ENCODE data around the gene PCARE. TPM values are rescaled to one million over a fixed set of nuclear protein-coding genes. Genes with fewer than 3 reads are reported as not detected.

The PCARE gene
- total and polyA plus RNA-seq, 3 experiments from 2014 or later, result not detected

- peak overlapping the region in 2 of 8 donors; percentile 81 to 86 for H3K27ac Mint-ChIP-seq
- ChIA-PET POLR2A (no interaction called here), CTCF (no interaction called here)
- H3K9me3 Mint-ChIP-seq, result no peaks in the 10 kb centered on the region
- H3K27me3 Mint-ChIP-seq, result peaks cover 0 to 2% of the 10 kb centered on the region in 2 donors
- H3K4me3 Mint-ChIP-seq, result no peak overlapping the region
- no peaks in the 10 kb centered on the region for H3K4me1 ChIP-seq (ENCODE audit: insufficient read depth, low read length)
- H3K4me3 ChIP-seq (ENCODE audit: low read length), result no peak overlapping the region
- peaks cover 0 to 1% (median 0%) of the 10 kb centered on the region in 3 donors for H3K36me3 Mint-ChIP-seq
- no peaks in the 10 kb centered on the region for H3K9me3 ChIP-seq (ENCODE audit: low read length)
- H3K27ac ChIP-seq (ENCODE audit: low read depth, low read length), result no peak overlapping the region
- DNase-seq, result no peak
- H3K36me3 ChIP-seq (ENCODE audit: insufficient read depth, low read length), result no peaks in the 10 kb centered on the region
- H3K27me3 ChIP-seq (ENCODE audit: insufficient read depth, low read length, poor library complexity, severe bottlenecking), result no peaks in the 10 kb centered on the region
- no peaks in the 10 kb centered on the region for H3K4me1 Mint-ChIP-seq
Observed at GRCh38 chr2:29060441-29060840, 13.9 kb downstream of the PCARE start.

GRCh38 chr2:29059624-29060023 lies 14.7 kb downstream of the PCARE start:
- no peaks in the 10 kb centered on the region for H3K4me1 ChIP-seq (ENCODE audit: insufficient read depth, low read length)
- Mint-ChIP-seq H3K27me3 (peaks cover 0 to 2% of the 10 kb centered on the region in 2 donors), H3K27ac (peak overlapping the region in 3 of 8 donors; percentile 36 to 53 (median 48)), H3K4me1 (no peaks in the 10 kb centered on the region), H3K4me3 (no peak overlapping the region), H3K9me3 (no peaks in the 10 kb centered on the region), H3K36me3 (peaks cover 0 to 4% (median 0%) of the 10 kb centered on the region in 3 donors)
- CTCF ChIA-PET, result no interaction called here
- DNase-seq, result no peak
- no peak overlapping the region for H3K27ac ChIP-seq (ENCODE audit: low read depth, low read length)
- no peaks in the 10 kb centered on the region for H3K27me3 ChIP-seq (ENCODE audit: insufficient read depth, low read length, poor library complexity, severe bottlenecking)
- no peaks in the 10 kb centered on the region for H3K36me3 ChIP-seq (ENCODE audit: insufficient read depth, low read length)
- POLR2A ChIA-PET, result no interaction called here
- no peak overlapping the region for H3K4me3 ChIP-seq (ENCODE audit: low read length)
- no peaks in the 10 kb centered on the region for H3K9me3 ChIP-seq (ENCODE audit: low read length)

- no peak overlapping the region for H3K4me3 ChIP-seq (ENCODE audit: low read length)
- H3K9me3 ChIP-seq (ENCODE audit: low read length), result no peaks in the 10 kb centered on the region
- peaks cover 0 to 2% of the 10 kb centered on the region in 2 donors for H3K27me3 Mint-ChIP-seq
- H3K4me3 Mint-ChIP-seq, result no peak overlapping the region
- no peak for DNase-seq
- H3K27me3 ChIP-seq (ENCODE audit: insufficient read depth, low read length, poor library complexity, severe bottlenecking), result no peaks in the 10 kb centered on the region
- ChIA-PET CTCF (no interaction called here), POLR2A (no interaction called here)
- H3K4me1 ChIP-seq (ENCODE audit: insufficient read depth, low read length), result no peaks in the 10 kb centered on the region
- H3K36me3 ChIP-seq (ENCODE audit: insufficient read depth, low read length), result no peaks in the 10 kb centered on the region
- peaks cover 0 to 10% (median 9%) of the 10 kb centered on the region in 3 donors for H3K36me3 Mint-ChIP-seq
- H3K27ac Mint-ChIP-seq, result no peak overlapping the region
- no peaks in the 10 kb centered on the region for H3K4me1 Mint-ChIP-seq
- no peaks in the 10 kb centered on the region for H3K9me3 Mint-ChIP-seq
- no peak overlapping the region for H3K27ac ChIP-seq (ENCODE audit: low read depth, low read length)
Observed at GRCh38 chr2:29057006-29057405, 17.3 kb downstream of the PCARE start.

GRCh38 chr2:29056452-29056851 lies 17.9 kb downstream of the PCARE start:
- peaks cover 0 to 2% of the 10 kb centered on the region in 2 donors for H3K27me3 Mint-ChIP-seq
- no peaks in the 10 kb centered on the region for H3K9me3 ChIP-seq (ENCODE audit: low read length)
- H3K36me3 ChIP-seq (ENCODE audit: insufficient read depth, low read length), result no peaks in the 10 kb centered on the region
- ChIA-PET CTCF (no interaction called here), POLR2A (no interaction called here)
- DNase-seq, result no peak
- H3K4me1 Mint-ChIP-seq, result no peaks in the 10 kb centered on the region
- no peaks in the 10 kb centered on the region for H3K9me3 Mint-ChIP-seq
- H3K27me3 ChIP-seq (ENCODE audit: insufficient read depth, low read length, poor library complexity, severe bottlenecking), result no peaks in the 10 kb centered on the region
- H3K27ac ChIP-seq (ENCODE audit: low read depth, low read length), result no peak overlapping the region
- no peak overlapping the region for H3K27ac Mint-ChIP-seq
- peaks cover 0 to 10% (median 9%) of the 10 kb centered on the region in 3 donors for H3K36me3 Mint-ChIP-seq
- no peak overlapping the region for H3K4me3 ChIP-seq (ENCODE audit: low read length)
- H3K4me3 Mint-ChIP-seq, result no peak overlapping the region
- H3K4me1 ChIP-seq (ENCODE audit: insufficient read depth, low read length), result no peaks in the 10 kb centered on the region

GRCh38 chr2:29055601-29056000 lies 18.7 kb downstream of the PCARE start:
- H3K36me3 ChIP-seq (ENCODE audit: insufficient read depth, low read length), result no peaks in the 10 kb centered on the region
- Mint-ChIP-seq H3K9me3 (no peaks in the 10 kb centered on the region), H3K4me1 (no peaks in the 10 kb centered on the region), H3K27me3 (peaks cover 0 to 2% of the 10 kb centered on the region in 2 donors), H3K4me3 (no peak overlapping the region), H3K36me3 (peaks cover 0 to 12% (median 9%) of the 10 kb centered on the region in 3 donors), H3K27ac (peak overlapping the region in 1 of 8 donors; percentile 0)
- H3K9me3 ChIP-seq (ENCODE audit: low read length), result no peaks in the 10 kb centered on the region
- H3K4me3 ChIP-seq (ENCODE audit: low read length), result no peak overlapping the region
- DNase-seq, result no peak
- POLR2A ChIA-PET, result no interaction called here
- no peaks in the 10 kb centered on the region for H3K27me3 ChIP-seq (ENCODE audit: insufficient read depth, low read length, poor library complexity, severe bottlenecking)
- no peak overlapping the region for H3K27ac ChIP-seq (ENCODE audit: low read depth, low read length)
- H3K4me1 ChIP-seq (ENCODE audit: insufficient read depth, low read length), result no peaks in the 10 kb centered on the region
- CTCF ChIA-PET, result no interaction called here

GRCh38 chr2:29054430-29054829 lies 19.9 kb downstream of the PCARE start:
- H3K9me3 ChIP-seq (ENCODE audit: low read length), result no peaks in the 10 kb centered on the region
- no peaks in the 10 kb centered on the region for H3K4me1 ChIP-seq (ENCODE audit: insufficient read depth, low read length)
- H3K36me3 ChIP-seq (ENCODE audit: insufficient read depth, low read length), result no peaks in the 10 kb centered on the region
- Mint-ChIP-seq H3K9me3 (no peaks in the 10 kb centered on the region), H3K27me3 (peaks cover 0 to 1% of the 10 kb centered on the region in 2 donors), H3K4me1 (no peaks in the 10 kb centered on the region), H3K4me3 (no peak overlapping the region), H3K27ac (peak overlapping the region in 1 of 8 donors; percentile 66), H3K36me3 (peaks cover 0 to 14% (median 9%) of the 10 kb centered on the region in 3 donors)
- POLR2A ChIA-PET, result interaction anchor here (0.9 kb wide), 1 partner anchor 39 kb away, joined by 3 read pairs; no protein-coding TSS in a partner anchor
- no peak for DNase-seq
- no peak overlapping the region for H3K4me3 ChIP-seq (ENCODE audit: low read length)
- CTCF ChIA-PET, result no interaction called here
- H3K27me3 ChIP-seq (ENCODE audit: insufficient read depth, low read length, poor library complexity, severe bottlenecking), result no peaks in the 10 kb centered on the region
- no peak overlapping the region for H3K27ac ChIP-seq (ENCODE audit: low read depth, low read length)

- H3K36me3 ChIP-seq (ENCODE audit: insufficient read depth, low read length), result no peaks in the 10 kb centered on the region
- H3K27ac ChIP-seq (ENCODE audit: low read depth, low read length), result no peak overlapping the region
- Mint-ChIP-seq H3K27ac (peak overlapping the region in 2 of 8 donors; percentile 16 to 32), H3K9me3 (no peaks in the 10 kb centered on the region), H3K4me1 (no peaks in the 10 kb centered on the region), H3K36me3 (peaks cover 0 to 16% (median 9%) of the 10 kb centered on the region in 3 donors), H3K27me3 (no peaks in the 10 kb centered on the region), H3K4me3 (no peak overlapping the region)
- no peak overlapping the region for H3K4me3 ChIP-seq (ENCODE audit: low read length)
- H3K4me1 ChIP-seq (ENCODE audit: insufficient read depth, low read length), result no peaks in the 10 kb centered on the region
- no peaks in the 10 kb centered on the region for H3K27me3 ChIP-seq (ENCODE audit: insufficient read depth, low read length, poor library complexity, severe bottlenecking)
- no peaks in the 10 kb centered on the region for H3K9me3 ChIP-seq (ENCODE audit: low read length)
- DNase-seq, result no peak
- CTCF ChIA-PET, result no interaction called here
- POLR2A ChIA-PET, result interaction anchor here (0.9 kb wide), 1 partner anchor 39 kb away, joined by 3 read pairs; no protein-coding TSS in a partner anchor
Observed at GRCh38 chr2:29053670-29054400, 20.5 kb downstream of the PCARE start.

GRCh38 chr2:29053223-29053622 lies 21.1 kb downstream of the PCARE start:
- Mint-ChIP-seq H3K36me3 (peaks cover 3 to 18% (median 12%) of the 10 kb centered on the region in 3 donors), H3K4me1 (no peaks in the 10 kb centered on the region), H3K9me3 (no peaks in the 10 kb centered on the region), H3K27me3 (no peaks in the 10 kb centered on the region), H3K4me3 (no peak overlapping the region), H3K27ac (no peak overlapping the region)
- Histone ChIP-seq H3K27me3 (ENCODE audit: insufficient read depth, low read length, poor library complexity, severe bottlenecking) (no peaks in the 10 kb centered on the region), H3K4me1 (ENCODE audit: insufficient read depth, low read length) (no peaks in the 10 kb centered on the region), H3K27ac (ENCODE audit: low read depth, low read length) (no peak overlapping the region), H3K9me3 (ENCODE audit: low read length) (no peaks in the 10 kb centered on the region), H3K4me3 (ENCODE audit: low read length) (no peak overlapping the region), H3K36me3 (ENCODE audit: insufficient read depth, low read length) (no peaks in the 10 kb centered on the region)
- no peak for DNase-seq
- ChIA-PET CTCF (interaction anchor here (1.0 kb wide), 1 partner anchor 9 kb away, joined by 3 read pairs; no protein-coding TSS in a partner anchor), POLR2A (no interaction called here)

All from CD8-positive, alpha-beta memory T cell (primary cell).